Naive thymus-derived CD4-positive, alpha-beta T cell (primary cell): Measurements from ENCODE around the gene DDX20. TPM values are rescaled to one million over a fixed set of nuclear protein-coding genes. Genes with fewer than 3 reads are reported as not detected.

Source experiments
- ATAC-seq: fragments of 150-1000 bp; cut with Tn5 transposase; 2 replicates; pipeline ENCODE4 v1.10.0; 2021; ENCODE audit warnings: mild to moderate bottlenecking, moderate library complexity
- CTCF ChIA-PET: fragments of 350-600 bp; sonication (Branson Sonifier 250); formaldehyde crosslinking; loops from one replicate; lab custom pipeline; 2021; ENCODE audit warnings: antibody characterized with exemption; lab: Charles Lee
- POLR2A ChIA-PET: fragments of 350-600 bp; sonication (Branson Sonifier 250); formaldehyde crosslinking; loops from one replicate; lab custom pipeline; 2021; ENCODE audit warnings: antibody characterized with exemption, inconsistent platforms; lab: Charles Lee
- DNase-seq, 9 donors: peaks; one replicate each; pipeline versions ENCODE4 v3.0.0 to v3.0.0-alpha.2; 2020 to 2022; ENCODE audit warnings: mixed read lengths in 1 of 9
- H3K27ac ChIP-seq: one replicate; pipeline ENCODE4 v1.7.0; 2013; ENCODE audit warnings: mild to moderate bottlenecking, low read depth, low read length, moderate library complexity
- H3K27me3 ChIP-seq, 2 donors: one replicate each; pipeline ENCODE4 v1.7.0; 2013; ENCODE audit warnings: low read length in 2 of 2, mild to moderate bottlenecking in 2 of 2, moderate library complexity in 2 of 2; ENCODE audit not compliant: control insufficient read depth in 2 of 2, insufficient read depth in 2 of 2
- H3K36me3 ChIP-seq, 3 experiments: 1 replicate in 2 of 3; 2 replicates in 1 of 3; pipeline ENCODE4 v1.7.0; 2013; ENCODE audit warnings: low read length in 3 of 3, mild to moderate bottlenecking in 3 of 3, moderate library complexity in 1 of 3; ENCODE audit not compliant: insufficient read depth in 3 of 3, control insufficient read depth in 2 of 3
- H3K4me1 ChIP-seq, 2 donors: one replicate each; pipeline ENCODE4 v1.7.0; 2013; ENCODE audit warnings: low read length in 2 of 2, mild to moderate bottlenecking in 2 of 2, moderate library complexity in 1 of 2; ENCODE audit not compliant: control insufficient read depth in 2 of 2, insufficient read depth in 2 of 2
- H3K4me3 ChIP-seq: 2 replicates; pipeline ENCODE4 v1.7.0; 2013; ENCODE audit warnings: mild to moderate bottlenecking, low read length
- H3K9me3 ChIP-seq, 3 experiments: 1 replicate in 2 of 3; 2 replicates in 1 of 3; pipeline ENCODE4 v1.7.0; 2013; ENCODE audit warnings: low read length in 3 of 3; ENCODE audit not compliant: control insufficient read depth in 2 of 3
- H3K27ac Mint-ChIP-seq, 9 donors: one replicate each; pipeline ENCODE4 v1.8.0; 2020 to 2022; ENCODE audit warnings: mixed read lengths in 9 of 9, mild to moderate bottlenecking in 8 of 9, moderate library complexity in 5 of 9, inconsistent platforms in 2 of 9
- H3K27me3 Mint-ChIP-seq, 5 donors: one replicate each; pipeline ENCODE4 v1.8.0; 2021 to 2022; ENCODE audit warnings: mixed read lengths in 5 of 5, mild to moderate bottlenecking in 1 of 5
- H3K36me3 Mint-ChIP-seq, 5 donors: one replicate each; pipeline ENCODE4 v1.8.0; 2020 to 2022; ENCODE audit warnings: mixed read lengths in 5 of 5, mild to moderate bottlenecking in 3 of 5, inconsistent platforms in 1 of 5
- H3K4me1 Mint-ChIP-seq, 7 donors: one replicate each; pipeline ENCODE4 v1.8.0; 2020 to 2022; ENCODE audit warnings: mixed read lengths in 7 of 7, mild to moderate bottlenecking in 3 of 7, inconsistent platforms in 1 of 7
- H3K4me3 Mint-ChIP-seq, 10 donors: one replicate each; pipeline ENCODE4 v1.8.0; 2020 to 2022; ENCODE audit warnings: mild to moderate bottlenecking in 10 of 10, mixed read lengths in 10 of 10, moderate library complexity in 6 of 10, inconsistent platforms in 2 of 10
- H3K9me3 Mint-ChIP-seq, 11 donors: one replicate each; pipeline ENCODE4 v1.8.0; 2020 to 2022; ENCODE audit warnings: mixed read lengths in 11 of 11, mild to moderate bottlenecking in 4 of 11, inconsistent platforms in 1 of 11, moderate library complexity in 1 of 11
- intact Hi-C, 2 donors: fragments of 100-400 bp; cut with micrococcal nuclease; formaldehyde crosslinking; loops; one replicate each; pipeline ENCODE4 v1.15.1; 2023
- polyA plus RNA-seq, 2 donors: library from polyadenylated mRNA; unstranded; fragments of 300-500 nt; fragmentation: Illumina TruSeq; gene quantifications; one replicate each; pipeline ENCODE4 v1.2.3, GENCODE V29; 2021
- total RNA-seq, 6 experiments: library from RNA in 5 of 6; stranded (reverse) in 5 of 6; gene quantifications; 1 replicate in 5 of 6; 2 replicates in 1 of 6; pipeline ENCODE4 v1.2.3 and lab custom pipeline; 2021 to 2026

DDX20 gene
- total and polyA plus RNA-seq, 7 experiments from 2014 or later, result 11.6 to 27.0 (median 18.7) TPM

DNA sequence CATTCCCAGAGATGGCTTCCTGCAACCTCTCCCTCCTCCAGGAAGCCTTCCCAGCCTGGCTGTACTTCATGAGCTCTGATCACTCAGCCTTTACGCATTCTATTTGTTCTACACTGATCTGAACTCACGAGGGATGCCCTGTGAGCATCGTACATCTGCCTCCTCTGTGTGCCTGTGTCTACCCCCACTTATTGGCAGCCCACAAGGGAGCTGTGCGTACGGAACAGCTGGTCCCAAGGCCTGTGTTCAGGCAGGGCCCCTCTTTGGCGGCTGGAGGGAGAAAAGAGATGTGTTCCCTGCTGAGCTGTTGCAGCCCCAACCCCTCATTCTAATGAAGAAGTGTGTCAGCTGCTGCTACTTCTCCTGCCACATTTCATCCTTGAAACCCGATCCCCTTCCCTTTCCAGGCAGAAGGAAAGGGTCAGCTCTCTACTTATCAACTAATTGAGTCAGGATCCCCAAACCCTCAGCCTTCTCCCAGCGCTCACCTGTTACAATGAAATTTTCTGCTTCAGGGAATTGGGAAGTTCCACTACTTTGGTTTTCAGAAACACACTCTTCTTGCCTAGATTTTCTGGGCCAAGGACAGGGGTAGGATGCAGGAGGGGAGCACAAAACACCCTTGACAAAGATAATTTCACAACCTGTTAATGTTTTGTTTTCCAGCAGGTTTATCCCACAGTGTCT, 19.7 kb upstream of the DDX20 start:
- POLR2A ChIA-PET, result interaction anchor here (0.7 kb wide), 1 partner anchor 13 kb away, joined by 4 read pairs; no protein-coding TSS in a partner anchor
- Mint-ChIP-seq H3K9me3 (no peaks in the 10 kb centered on the region), H3K4me3 (no peak overlapping the region), H3K27ac (no peak overlapping the region), H3K4me1 (peaks cover 15 to 27% (median 18%) of the 10 kb centered on the region in 7 donors), H3K27me3 (peaks cover 17 to 28% (median 21%) of the 10 kb centered on the region in 5 donors), H3K36me3 (no peaks in the 10 kb centered on the region)
- ATAC-seq, result no peak
- CTCF ChIA-PET, result interaction anchor here (1.0 to 2.3 kb wide), 2 partner anchors 19 to 228 kb away, joined by 4 to 8 read pairs; partner anchors contain the start of gene DDX20
- Histone ChIP-seq H3K4me3 (no peak overlapping the region), H3K36me3 (no peaks in the 10 kb centered on the region), H3K27ac (no peak overlapping the region), H3K9me3 (no peaks in the 10 kb centered on the region), H3K27me3 (peaks cover 6 to 13% of the 10 kb centered on the region in 2 donors), H3K4me1 (peaks cover 8 to 10% of the 10 kb centered on the region in 2 donors)
- peak in 1 of 9 donors; percentile 6 for DNase-seq
- intact Hi-C loops, result loop anchor here in 1 of 2 donors (5.0 kb wide), 1 partner anchor 534 kb away; the partner anchor contains the start of gene DENND2D

DNA sequence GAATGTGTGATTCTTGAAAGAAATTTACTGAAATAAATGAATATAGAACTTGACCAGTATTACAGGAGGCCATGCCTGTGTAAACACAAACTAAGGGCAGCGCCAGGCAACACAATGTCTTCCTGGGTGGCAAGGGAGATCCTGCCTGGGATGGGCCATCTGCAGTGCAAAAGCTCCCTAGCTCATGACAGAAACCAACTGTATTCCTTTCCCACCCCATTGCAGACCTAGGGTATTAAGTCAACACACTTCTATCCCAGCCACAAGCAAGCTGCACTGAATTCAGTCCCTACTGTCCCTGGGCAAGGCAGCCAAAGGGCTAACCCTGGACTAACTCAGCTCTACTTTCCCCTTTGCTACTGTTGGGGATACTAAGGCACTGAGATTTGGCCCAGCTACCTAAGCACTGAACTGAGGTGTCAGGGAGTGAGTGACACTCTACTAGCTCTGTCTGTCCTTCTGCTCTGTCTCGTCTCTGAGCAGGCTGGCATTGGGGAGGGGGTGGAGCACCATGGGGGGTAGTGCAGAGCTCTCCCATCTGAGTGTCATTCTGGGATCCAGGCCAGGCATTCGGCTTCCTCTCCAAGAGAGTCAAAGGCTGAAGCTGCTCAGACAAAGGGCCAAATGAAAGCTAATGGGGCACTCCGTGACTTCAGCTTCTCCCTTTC, 19.0 kb upstream of the DDX20 start:
- H3K9me3 Mint-ChIP-seq, result no peaks in the 10 kb centered on the region
- CTCF ChIA-PET, result interaction anchor here (1.0 to 2.3 kb wide), 2 partner anchors 19 to 228 kb away, joined by 4 to 8 read pairs; partner anchors contain the start of gene DDX20

DNA sequence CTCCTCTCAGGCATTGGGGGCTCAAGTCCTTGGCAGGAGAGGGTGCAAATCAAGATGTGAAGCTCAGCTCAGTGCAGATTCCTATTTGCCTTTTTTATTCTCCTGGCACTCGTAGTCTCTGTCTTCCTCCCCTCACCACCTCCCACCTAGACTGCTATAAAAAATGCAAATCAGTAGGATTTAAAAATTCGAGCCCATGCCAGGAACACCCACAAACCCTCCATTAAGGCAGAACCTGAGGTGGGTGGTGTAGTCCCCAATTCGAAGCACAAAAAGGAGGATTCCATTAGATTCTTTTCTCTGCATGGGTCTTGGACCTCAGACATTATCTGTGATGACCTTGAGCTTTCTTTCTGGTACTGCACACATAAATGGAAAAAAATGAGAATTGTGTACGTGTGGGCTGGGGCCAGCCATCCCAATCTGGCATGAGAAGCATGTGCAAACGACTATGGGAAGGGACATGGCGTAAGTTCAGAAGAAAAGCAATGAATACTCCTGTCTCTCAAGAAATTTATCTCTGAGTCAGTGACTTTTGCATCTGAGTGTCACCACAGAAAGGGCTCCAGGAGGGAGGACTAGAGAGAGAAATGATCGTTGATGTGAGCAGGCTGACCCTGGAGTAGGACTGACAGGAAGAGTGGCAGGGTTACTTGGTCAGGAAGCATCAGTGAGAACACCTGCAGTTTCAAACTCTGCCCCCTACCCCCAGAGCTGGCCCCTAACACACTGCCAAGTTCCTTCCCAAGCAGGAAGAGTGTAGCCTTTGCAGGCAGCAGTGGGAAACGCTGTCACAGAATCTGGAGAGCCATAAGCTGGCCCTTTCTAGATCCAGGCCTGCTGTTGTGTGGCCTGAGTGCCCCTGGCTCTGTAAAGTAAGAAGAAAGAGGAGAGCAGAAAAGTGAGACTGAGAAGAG, 18.2 kb upstream of the DDX20 start:
- Histone ChIP-seq H3K4me3 (no peak overlapping the region), H3K27ac (no peak overlapping the region), H3K36me3 (no peaks in the 10 kb centered on the region), H3K4me1 (peaks cover 8 to 10% of the 10 kb centered on the region in 2 donors), H3K9me3 (no peaks in the 10 kb centered on the region), H3K27me3 (peaks cover 6 to 17% of the 10 kb centered on the region in 2 donors)
- DNase-seq (peak in 1 of 9 donors; percentile 19), ATAC-seq (no peak)
- peak overlapping the region in 3 of 9 donors; percentile 1 to 8 (median 5) for H3K27ac Mint-ChIP-seq
- ChIA-PET CTCF (interaction anchor here (1.0 to 2.3 kb wide), 4 partner anchors 14 to 255 kb away, joined by 3 to 8 read pairs (median 4); partner anchors contain the start of gene DDX20), POLR2A (interaction anchor here (0.6 to 1.9 kb wide), 3 partner anchors 8 to 229 kb away, joined by 3 to 6 read pairs (median 5); no protein-coding TSS in a partner anchor)
- peaks cover 15 to 27% (median 18%) of the 10 kb centered on the region in 7 donors for H3K4me1 Mint-ChIP-seq
- intact Hi-C loops, result loop anchor here (2.0 to 5.0 kb wide), 2 partner anchors 23 to 535 kb away; partner anchors contain the start of gene DENND2D (in 1 of the 2)
- peak overlapping the region; percentile 79 to 95 (median 86) for H3K4me3 Mint-ChIP-seq
- H3K9me3 Mint-ChIP-seq, result no peaks in the 10 kb centered on the region
- H3K36me3 Mint-ChIP-seq, result no peaks in the 10 kb centered on the region
- peaks cover 20 to 36% (median 29%) of the 10 kb centered on the region in 5 donors for H3K27me3 Mint-ChIP-seq

More for the DNA sequence above, 19.0 kb upstream of the DDX20 start:
- DNase-seq (peak in 1 of 9 donors; percentile 16), ATAC-seq (no peak)
- H3K27me3 ChIP-seq, result peaks cover 6 to 17% of the 10 kb centered on the region in 2 donors
- no peak overlapping the region for H3K4me3 ChIP-seq
- Mint-ChIP-seq H3K4me3 (no peak overlapping the region), H3K27ac (no peak overlapping the region), H3K4me1 (peaks cover 15 to 27% (median 18%) of the 10 kb centered on the region in 7 donors), H3K36me3 (no peaks in the 10 kb centered on the region), H3K27me3 (peaks cover 20 to 35% (median 23%) of the 10 kb centered on the region in 5 donors)
- intact Hi-C loops, result loop anchor here in 1 of 2 donors (5.0 kb wide), 1 partner anchor 534 kb away; the partner anchor contains the start of gene DENND2D
- no peaks in the 10 kb centered on the region for H3K36me3 ChIP-seq
- H3K4me1 ChIP-seq, result peaks cover 8 to 10% of the 10 kb centered on the region in 2 donors
- H3K27ac ChIP-seq, result no peak overlapping the region
- POLR2A ChIA-PET, result no interaction called here
- H3K9me3 ChIP-seq, result no peaks in the 10 kb centered on the region

DNA sequence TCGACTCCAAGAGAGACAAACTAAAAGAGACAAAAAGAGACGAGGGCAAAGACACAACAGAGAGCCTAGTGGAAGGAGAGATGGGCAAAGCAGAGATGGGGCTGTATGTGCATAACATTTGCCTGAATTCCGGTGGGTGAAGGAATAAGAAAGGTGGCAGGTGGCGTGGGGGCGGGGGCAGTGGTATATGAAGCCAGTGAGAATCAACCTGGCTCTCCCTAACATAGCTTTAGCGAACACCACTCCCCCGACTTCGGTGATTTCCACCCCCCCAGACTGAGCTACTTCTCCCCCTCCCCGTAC, 17.6 kb upstream of the DDX20 start:
- H3K4me3 Mint-ChIP-seq, result peak overlapping the region; percentile 79 to 95 (median 86)
- H3K4me1 Mint-ChIP-seq, result peaks cover 15 to 25% (median 18%) of the 10 kb centered on the region in 7 donors
- ATAC-seq (no peak), DNase-seq (no peak)
- peak overlapping the region; percentile 75 for H3K4me3 ChIP-seq
- ChIA-PET POLR2A (interaction anchor here (0.6 to 1.9 kb wide), 3 partner anchors 8 to 230 kb away, joined by 3 to 6 read pairs (median 5); no protein-coding TSS in a partner anchor), CTCF (interaction anchor here (0.6 to 2.3 kb wide), 4 partner anchors 14 to 256 kb away, joined by 3 to 8 read pairs (median 4); no protein-coding TSS in a partner anchor)
- H3K36me3 ChIP-seq, result no peaks in the 10 kb centered on the region
- intact Hi-C loops, result loop anchor here (2.0 to 5.0 kb wide), 2 partner anchors 23 to 536 kb away; partner anchors contain the start of gene DENND2D (in 1 of the 2)
- peaks cover 8 to 10% of the 10 kb centered on the region in 2 donors for H3K4me1 ChIP-seq
- H3K36me3 Mint-ChIP-seq, result no peaks in the 10 kb centered on the region
- H3K27ac ChIP-seq, result no peak overlapping the region
- H3K27me3 Mint-ChIP-seq, result peaks cover 20 to 36% (median 30%) of the 10 kb centered on the region in 5 donors
- H3K27ac Mint-ChIP-seq, result peak overlapping the region in 2 of 9 donors; percentile 5 to 8
- H3K9me3 ChIP-seq, result no peaks in the 10 kb centered on the region
- H3K9me3 Mint-ChIP-seq, result no peaks in the 10 kb centered on the region
- H3K27me3 ChIP-seq, result peaks cover 6 to 17% of the 10 kb centered on the region in 2 donors

DNA sequence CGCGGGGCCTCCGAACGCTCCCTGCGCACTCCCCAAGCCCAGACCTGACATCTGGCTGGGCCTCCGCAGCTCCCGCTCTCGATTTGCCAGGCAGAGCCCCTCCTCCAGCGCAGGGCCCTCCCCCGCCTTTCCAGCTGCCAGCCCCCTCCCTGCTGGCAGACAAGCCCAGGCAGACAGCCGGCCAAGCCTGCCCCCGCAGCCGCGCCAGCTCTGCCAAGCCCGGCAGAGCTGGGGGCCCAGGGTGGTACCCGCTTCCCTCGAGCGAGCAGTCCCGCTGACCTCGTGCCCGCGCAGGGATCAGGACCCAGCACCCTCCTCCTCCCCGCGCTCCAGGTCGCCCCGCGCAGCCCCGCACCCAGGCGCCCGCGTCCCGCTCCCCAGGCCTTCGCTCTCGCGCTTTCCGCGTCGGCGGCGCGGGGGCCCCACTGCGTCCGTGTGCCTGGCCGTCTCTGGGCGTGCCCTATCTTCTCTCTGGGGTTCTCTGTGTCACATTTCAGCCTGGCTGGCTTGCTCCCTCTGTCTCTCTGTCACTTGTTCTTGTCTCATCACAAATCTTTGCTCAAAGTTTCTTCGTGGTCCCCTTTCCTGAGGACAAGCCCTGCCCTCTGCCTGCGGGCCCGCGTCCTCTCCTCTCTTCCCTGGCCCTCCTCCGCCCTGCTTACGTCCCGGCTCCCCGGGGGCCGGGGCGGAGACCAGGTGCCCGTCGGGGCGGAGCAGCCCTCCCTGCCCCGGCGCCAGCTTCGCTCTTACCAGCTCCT, 17.1 kb upstream of the DDX20 start:
- H3K4me3 ChIP-seq, result peak overlapping the region; percentile 75
- ATAC-seq, result peak; percentile 50
- ChIA-PET CTCF (interaction anchor here (0.6 to 2.3 kb wide), 7 partner anchors 12 to 256 kb away, joined by 3 to 8 read pairs (median 3); no protein-coding TSS in a partner anchor), POLR2A (interaction anchor here (0.6 to 1.9 kb wide), 4 partner anchors 9 to 231 kb away, joined by 3 to 6 read pairs (median 4); no protein-coding TSS in a partner anchor)
- peaks cover 8 to 10% of the 10 kb centered on the region in 2 donors for H3K4me1 ChIP-seq
- Mint-ChIP-seq H3K27me3 (peaks cover 20 to 40% (median 30%) of the 10 kb centered on the region in 5 donors), H3K36me3 (no peaks in the 10 kb centered on the region), H3K9me3 (no peaks in the 10 kb centered on the region), H3K27ac (peak overlapping the region in 3 of 9 donors; percentile 54 to 71 (median 67)), H3K4me1 (peaks cover 15 to 22% (median 18%) of the 10 kb centered on the region in 7 donors), H3K4me3 (peak overlapping the region; percentile 82 to 95 (median 88))
- H3K27ac ChIP-seq, result no peak overlapping the region
- no peaks in the 10 kb centered on the region for H3K36me3 ChIP-seq
- H3K27me3 ChIP-seq, result peaks cover 6 to 17% of the 10 kb centered on the region in 2 donors
- H3K9me3 ChIP-seq, result no peaks in the 10 kb centered on the region
- intact Hi-C loops, result loop anchor here (1.0 to 5.0 kb wide), 7 partner anchors 9 to 536 kb away; partner anchors contain the start of genes DDX20 (in 2 of the 2), ATP5PB (in 1 of the 2), DENND2D (in 1 of the 2) and WDR77 (in 1 of the 2)
- peak; percentile 10 to 67 (median 31) for DNase-seq
